Posterior cingulate gyrus (tissue), 11 donors: ENCODE results near the gene NDC80.

Experiments used
- DNase-seq, 10 donors: peaks; one replicate each; pipeline versions ENCODE4 v3.0.0 to v3.0.0-alpha.2; 2020 to 2021; ENCODE audit warnings: mixed read lengths in 3 of 10
- intact Hi-C: fragments of 100-400 bp; cut with DNase I; formaldehyde crosslinking; loops from one replicate; pipeline ENCODE4 v1.15.1; 2023

Gene NDC80

DNA sequence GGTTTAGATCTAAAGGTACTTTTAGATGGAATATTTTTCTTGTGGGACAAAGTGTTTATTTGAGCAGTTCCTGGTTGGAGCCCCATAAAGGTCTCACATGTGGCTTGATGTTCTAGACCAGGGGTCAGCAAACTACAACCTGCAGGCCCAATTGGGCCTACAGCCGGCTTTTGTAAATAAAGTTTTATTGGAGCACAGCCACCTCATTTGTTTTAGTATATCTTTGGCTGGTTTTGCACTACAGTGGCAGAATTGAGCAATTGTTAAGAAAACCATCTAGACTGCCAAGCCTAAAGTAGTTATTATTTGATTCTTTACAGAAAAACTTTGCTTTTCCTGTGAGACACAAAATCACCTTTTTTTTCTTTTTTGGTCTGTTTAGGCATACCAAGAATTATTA lies 41.6 kb downstream of the NDC80 start:
- intact Hi-C loops: no loop called here
- DNase-seq: no peak

DNA sequence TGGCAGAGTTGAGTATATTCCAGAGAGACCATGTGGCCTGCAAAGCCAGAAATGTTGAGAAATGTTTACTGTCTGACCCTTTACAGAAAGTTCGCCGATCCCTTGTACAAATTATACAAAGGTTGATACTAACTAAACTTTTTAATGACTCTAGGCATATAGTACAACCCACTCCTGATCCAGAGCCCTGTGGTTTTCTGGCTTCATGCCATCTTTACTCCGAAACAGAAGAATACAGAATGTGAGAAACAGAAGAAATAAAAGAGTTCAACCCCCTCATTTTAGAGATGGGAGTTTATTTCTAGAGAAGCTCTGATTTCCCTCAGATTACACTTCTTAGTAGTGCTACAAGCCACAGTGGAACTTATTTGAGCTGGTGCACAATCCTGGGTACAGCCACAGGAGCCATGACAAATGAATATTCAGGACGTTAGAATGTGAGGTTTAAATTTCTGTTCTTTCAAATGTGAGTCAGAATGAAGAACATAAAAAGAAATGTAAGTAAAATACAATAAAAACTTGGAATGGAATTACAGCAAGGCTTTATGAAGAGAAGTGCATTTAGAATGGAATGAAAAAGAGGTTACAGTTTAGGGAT lies 46.1 kb downstream of the NDC80 start:
- DNase-seq: no peak
- intact Hi-C loops: no loop called here

DNA sequence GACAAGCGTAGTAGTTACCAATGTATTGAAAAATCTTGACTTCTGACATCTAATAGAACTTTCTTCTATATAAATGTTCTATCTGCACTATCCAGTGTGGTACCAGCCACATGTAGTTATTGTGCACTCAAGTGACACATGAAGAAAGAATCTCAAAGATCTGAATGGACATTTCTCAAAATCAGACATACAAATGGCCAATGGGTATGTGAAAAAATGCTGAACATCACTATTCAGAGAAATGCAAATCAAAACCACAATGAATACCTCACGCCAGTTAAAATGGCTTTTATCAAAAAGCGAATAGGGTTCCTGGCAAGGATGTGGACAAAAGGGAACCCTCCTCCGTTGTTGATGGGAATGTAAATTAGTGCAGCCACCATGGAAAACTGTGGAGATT lies 46.7 kb downstream of the NDC80 start:
- intact Hi-C loops: no loop called here
- no peak for DNase-seq

DNA sequence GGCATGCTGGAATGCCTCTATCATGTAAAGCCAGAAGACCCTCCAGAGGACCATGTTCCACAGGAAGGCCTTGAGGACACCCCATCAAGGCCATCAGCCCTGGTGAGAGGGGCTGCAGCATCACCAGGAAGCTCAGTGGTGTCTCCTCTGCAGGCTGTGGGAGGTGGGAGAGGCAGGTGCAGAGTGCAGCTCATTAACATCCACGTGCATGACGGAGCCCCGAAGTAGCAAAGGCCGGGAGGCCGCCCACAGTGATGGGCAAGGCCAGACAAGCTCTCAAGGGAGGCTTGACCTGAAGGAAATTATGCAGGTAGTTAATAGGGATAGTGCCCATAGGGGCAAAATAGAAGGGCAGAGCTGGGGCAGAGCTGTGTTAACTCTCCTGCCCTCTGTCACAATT lies 53.9 kb downstream of the NDC80 start:
- intact Hi-C loops: no loop called here
- no peak for DNase-seq

DNA sequence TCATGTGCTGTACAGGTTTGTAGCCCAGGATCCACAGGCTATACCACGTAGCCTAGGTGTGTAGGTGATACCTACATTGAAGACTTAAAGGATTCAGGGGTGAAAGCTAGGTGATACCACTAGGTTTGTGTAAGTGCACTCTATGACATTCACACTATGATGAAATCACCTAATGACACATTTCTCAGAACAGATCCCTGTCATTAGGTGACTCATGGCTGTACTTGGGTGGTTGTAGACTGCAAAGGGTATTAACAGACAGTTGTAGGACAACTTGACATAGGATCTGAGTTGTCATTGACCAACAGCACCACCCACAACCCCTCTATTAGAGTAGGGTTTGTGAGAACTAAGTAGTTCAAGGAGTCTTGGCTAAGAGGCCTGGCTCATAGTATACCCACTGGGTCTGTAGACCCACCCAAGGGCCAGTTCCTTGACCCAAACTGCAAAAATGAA lies 56.5 kb downstream of the NDC80 start:
- intact Hi-C loops: no loop called here

DNA sequence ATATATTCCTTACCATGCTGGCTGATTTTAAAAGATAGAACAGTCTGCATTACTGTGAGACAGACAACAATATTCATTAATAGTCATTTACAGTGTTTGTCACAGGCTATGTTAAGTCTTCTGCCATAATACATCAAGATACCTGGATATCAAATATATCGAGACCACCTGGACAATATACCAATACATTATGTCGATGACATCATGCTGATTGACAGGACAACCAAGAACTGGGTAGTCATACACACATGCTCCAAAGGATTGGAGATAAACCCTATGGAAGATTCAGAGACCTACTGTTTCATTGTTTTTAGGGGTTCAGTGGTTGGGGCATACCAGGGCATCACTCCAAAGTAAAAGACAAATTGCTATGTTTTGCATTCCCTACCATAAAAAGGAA lies 57.6 kb downstream of the NDC80 start:
- DNase-seq: no peak
- intact Hi-C loops: no loop called here

More for the DNA sequence above, 56.5 kb downstream of the NDC80 start:
- no peak for DNase-seq

DNA sequence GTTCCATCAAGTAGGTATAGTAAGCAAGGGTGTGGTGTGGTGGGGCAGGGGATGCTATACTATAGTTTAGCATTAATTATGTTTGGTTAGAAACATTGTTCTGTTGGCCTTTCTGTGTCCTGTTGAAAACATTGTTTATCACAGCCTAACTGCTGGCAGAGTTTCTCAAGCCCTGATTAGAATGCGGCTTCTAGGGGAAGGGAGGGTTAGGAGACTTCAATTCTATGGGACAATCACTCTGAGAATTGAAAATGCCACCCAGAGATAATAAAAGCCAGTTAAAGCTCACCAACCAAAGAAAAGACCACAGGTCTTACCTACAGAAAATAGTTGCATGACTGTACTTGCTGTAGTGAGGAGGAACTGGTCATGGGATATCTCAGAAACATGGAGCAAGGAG lies 64.2 kb downstream of the NDC80 start:
- intact Hi-C loops: no loop called here
- no peak for DNase-seq

DNA sequence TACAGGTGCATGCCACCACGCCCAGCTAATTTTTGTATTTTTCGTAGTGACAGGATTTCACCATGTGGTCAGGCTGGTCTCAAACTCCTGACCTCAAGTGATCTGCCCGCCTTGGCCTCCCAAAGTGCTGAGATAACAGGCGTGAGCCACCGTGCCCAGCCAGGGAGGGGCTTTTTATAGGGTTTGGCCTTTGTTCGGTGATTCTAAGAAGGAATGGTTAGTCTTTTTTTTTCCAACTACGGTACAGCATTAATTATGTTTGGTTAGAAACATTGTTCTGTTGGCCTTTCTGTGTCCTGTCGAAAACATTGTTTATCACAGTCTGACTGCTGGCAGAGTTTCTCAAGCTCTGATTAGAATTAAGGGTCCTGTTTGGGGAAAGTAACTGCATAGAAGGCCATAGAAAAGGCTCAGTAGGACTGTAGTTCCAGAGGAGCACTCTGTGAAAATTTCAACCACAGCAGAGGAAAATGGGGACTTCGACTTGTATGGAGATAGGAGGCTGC lies 64.8 kb downstream of the NDC80 start:
- no peak for DNase-seq
- intact Hi-C loops: no loop called here

DNA sequence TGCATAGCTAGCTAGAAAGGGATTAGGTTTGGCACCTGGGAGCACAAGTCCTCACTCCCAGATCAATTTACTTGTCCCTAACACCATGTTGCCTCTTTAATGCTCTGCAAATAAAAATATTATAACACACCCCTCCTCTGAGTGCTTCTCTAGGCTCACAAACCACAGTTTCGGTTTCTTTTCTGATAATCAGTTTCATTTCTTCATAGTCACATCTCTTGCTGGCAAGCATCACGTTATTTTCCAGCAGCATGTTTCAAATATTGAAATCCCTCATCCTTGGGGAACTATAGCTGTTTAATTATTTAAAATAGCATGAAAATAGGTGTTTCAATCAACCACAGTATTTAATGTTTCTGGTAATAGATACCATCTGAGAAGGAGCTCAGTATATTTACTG lies 70.3 kb downstream of the NDC80 start:
- no peak for DNase-seq

DNA sequence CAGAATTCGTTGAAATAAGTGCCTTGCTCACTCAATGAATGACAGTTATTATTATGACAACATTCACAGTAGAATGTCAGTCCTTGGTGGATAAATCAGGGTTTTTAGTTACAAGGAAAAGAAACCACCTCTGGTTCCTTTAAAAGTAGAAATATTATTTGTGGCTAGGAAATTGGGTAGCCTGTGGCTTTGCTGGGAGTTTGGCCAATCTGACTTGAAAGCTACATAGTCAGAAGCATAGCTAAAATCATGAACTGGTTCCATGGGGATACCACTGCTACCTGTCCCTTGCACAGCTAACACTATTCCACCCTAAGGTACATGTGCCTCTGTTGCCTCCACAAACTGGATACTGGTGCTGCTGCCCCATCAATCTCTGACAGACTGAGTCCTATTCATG lies 71.4 kb downstream of the NDC80 start:
- DNase-seq: no peak
- intact Hi-C loops: no loop called here

More for the DNA sequence above, 70.3 kb downstream of the NDC80 start:
- intact Hi-C loops: no loop called here

DNA sequence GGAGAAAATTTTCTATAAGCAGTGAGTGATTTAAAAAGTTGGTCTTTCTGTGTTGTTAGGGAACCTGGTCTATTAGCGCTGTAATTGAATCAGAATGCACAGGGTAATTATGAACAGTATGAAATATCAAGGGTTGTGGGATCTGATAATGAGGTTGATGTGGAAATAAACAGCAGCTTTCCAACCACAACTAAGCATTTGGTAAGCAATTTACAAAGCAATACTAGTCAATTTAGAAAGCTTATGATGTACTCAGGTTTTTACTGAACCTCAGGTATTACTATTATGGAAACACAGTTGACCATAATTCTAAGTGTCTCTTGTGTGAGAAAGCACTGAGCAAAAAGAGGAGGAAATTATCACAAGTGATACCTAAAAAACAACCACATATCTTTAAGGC lies 73.2 kb downstream of the NDC80 start:
- DNase-seq: no peak
- intact Hi-C loops: no loop called here

DNA sequence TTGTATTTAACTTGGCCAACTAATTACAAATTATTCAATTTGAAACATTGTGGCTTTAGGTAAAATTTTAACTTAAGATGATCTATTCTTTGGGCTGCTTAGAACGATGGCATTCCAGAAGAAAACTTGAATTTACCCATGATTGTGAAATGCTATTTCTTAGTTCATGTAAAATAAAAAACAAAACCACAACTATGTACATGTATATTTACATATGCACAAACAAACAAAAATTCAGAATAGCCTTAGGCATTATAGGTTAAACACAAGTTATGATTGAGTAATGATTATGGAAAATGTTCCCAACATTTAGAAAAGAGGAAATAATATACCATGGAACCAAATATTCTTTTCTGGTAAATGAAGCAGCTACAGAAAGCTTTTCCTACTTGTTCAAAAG lies 80.6 kb downstream of the NDC80 start:
- intact Hi-C loops: loop anchor here (10.0 kb wide), 1 partner anchor 363 kb away; the partner anchor contains the start of gene LPIN2
- DNase-seq: no peak

DNA sequence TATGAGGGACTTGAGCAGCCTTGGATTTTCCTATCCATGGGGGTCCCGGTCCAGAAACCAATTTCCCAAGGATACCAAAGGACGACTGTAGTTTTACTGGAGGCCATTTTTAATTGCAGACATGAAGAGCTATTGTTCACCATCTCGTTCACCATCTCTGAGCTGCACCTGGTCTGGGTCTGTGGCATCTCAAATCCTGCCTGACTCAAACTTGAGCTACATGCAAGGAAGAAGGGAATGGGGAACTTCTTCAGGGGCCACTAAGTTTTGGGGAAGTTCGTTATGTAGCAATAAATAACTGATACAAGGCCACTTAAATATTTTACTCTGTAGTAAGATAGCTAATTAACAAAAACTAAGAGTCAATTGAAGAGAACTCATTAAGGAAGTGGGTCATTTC lies 82.1 kb downstream of the NDC80 start:
- intact Hi-C loops: loop anchor here (10.0 kb wide), 1 partner anchor 361 kb away; the partner anchor contains the start of gene LPIN2
- DNase-seq: no peak

DNA sequence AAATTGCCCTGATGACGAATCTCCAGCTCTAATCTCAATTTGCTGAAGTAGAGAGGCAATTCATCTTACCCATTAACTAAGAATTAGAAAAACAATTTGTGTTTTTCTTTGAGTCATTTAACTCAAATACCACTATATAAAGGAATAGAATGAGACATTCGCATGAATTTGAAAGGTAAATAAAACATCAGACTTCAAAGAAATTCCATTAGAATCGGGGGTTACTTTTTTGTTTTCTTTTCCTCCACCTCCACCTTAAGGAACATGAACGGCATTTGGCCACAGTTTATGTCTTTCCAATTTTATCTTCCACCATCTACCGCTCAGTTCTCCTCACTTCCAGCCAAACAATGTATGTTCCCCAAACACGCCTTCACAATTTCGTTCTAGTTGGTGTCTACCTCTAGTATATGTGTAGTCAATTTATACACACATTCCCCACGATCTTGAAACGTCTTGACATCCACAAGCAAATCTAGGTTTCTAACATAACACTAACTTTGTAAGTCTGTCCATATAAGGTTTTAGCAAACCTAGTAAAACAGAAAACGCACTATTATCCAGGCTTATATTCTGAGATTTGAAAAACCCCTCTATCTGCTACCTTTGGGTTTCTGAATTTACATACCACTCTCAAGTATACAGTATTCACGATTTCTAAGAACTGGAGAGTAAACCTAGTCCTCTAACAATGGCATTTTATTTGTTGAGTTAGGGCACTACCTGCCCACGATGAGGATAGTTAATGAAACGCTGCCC lies 83.0 kb downstream of the NDC80 start:
- intact Hi-C loops: loop anchor here (10.0 kb wide), 1 partner anchor 360 kb away; the partner anchor contains the start of gene LPIN2
- DNase-seq: no peak

DNA sequence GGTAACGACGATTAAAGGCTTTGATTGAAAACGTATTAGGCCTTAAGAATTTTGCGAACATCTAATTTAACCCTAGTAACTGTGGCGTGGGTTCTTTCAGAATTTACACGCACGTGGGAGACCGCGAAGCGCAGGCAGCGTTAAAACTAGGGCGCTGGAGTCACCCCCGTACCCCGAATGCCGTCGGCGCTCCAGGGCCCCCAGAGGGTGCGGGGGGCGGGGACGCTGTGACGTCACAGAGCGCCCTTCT lies 83.5 kb downstream of the NDC80 start:
- intact Hi-C loops: loop anchor here (1.0 to 10.0 kb wide), 2 partner anchors 84 to 360 kb away; partner anchors contain the start of genes LPIN2, METTL4 and NDC80
- peak in 4 of 10 donors; percentile 33 to 88 (median 45) for DNase-seq

DNA sequence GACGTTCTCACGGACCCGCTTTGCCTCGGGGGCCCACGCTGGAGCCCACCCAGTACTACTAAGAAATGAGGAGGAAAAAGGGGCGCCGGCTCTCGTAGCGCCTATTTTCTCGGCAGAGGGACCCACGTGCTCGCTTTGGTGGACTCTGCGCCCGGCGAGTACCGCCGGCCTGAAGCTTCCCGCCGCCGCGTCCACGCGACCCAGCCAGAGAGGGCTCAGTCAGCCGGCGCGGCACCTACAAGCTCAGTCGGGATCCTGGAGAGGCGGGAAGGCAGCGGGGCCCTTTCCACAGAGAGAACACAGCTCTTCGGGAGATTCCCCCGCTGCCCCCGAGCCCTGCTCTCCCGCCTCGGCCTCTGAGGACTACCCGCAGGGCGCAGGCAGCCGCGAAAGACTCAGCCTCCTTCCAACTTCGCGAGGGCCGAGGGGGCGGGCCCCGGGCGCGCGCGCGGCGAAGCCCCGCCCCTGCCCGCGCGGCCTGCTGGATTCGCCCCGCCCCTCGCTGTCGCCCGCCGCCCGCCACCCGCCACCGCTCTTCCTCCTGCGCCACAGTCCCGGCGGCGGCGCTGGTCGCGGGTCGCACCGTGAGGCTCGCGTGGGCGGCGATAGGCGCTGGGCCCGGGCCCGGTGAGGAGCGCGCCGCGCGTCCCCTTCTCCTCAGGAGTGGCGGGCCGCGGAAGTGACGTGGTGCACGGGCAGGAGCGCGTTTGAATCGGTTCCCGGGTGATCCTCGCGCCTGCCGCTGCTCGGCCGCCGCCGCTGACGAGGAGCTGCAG lies 84.0 kb downstream of the NDC80 start, which contains the start of gene SMCHD1:
TSS of gene SMCHD1 (plus strand) at position 549 of the 776 bp plus-strand sequence. CDS start 350 bp downstream, outside the sequence.
- DNase-seq: peak; percentile 76 to 98 (median 89)
- intact Hi-C loops: loop anchor here (1.0 to 10.0 kb wide), 2 partner anchors 84 to 359 kb away; partner anchors contain the start of genes LPIN2, METTL4 and NDC80

DNA sequence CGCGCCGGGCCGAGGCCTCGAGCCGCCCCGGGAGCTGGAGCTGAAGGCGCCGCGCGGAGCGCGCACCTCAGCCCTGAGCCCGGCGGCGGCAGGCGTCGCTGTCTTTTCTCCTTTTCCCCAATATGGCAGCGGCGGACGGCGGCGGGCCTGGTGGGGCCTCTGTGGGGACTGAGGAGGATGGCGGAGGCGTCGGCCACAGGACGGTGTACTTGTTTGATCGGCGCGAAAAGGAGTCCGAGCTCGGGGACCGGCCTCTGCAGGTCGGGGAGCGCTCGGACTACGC lies 84.5 kb downstream of the NDC80 start:
- peak in 1 of 10 donors; percentile 25 for DNase-seq
- intact Hi-C loops: loop anchor here (1.0 to 10.0 kb wide), 2 partner anchors 85 to 359 kb away; partner anchors contain the start of genes LPIN2, METTL4 and NDC80

DNA sequence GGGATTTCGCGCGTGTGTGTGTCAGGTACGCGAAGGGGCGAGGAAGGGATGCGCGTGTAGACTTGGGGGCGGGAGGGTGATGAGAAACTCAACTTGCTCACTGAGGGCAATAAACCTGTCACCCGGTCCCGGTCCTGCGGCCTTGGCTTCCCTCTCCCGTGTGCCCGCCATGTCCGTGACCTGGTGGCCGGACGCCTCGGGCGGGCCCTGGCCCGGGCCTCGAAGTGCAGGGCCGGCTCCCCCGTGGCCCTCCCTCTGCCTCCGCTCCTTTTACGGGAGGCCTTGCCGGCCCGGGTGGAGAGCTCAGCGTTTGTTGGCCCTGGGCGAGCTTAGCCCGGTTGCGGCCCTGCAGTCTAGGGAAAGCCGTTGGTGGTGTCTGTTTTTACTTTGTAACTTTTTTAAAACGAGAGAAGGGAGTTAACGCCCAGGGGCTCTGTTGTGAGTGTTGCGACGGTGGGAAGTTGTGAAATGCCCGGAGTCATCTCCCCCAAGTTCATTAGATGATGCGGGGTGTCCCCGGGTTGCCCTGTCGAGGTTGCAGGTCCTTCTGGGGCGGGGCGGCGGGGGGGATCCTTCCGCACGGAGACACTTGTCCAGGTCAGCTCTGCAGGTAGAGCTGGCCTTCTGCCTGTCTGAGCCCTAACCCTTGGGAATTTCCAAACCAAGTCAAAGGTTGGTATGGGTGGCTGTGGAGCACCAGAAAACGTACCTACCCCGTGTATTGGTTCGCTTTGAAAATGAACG lies 85.1 kb downstream of the NDC80 start:
- intact Hi-C loops: loop anchor here (10.0 kb wide), 1 partner anchor 358 kb away; the partner anchor contains the start of gene LPIN2
- peak in 3 of 10 donors; percentile 15 to 29 (median 20) for DNase-seq

DNA sequence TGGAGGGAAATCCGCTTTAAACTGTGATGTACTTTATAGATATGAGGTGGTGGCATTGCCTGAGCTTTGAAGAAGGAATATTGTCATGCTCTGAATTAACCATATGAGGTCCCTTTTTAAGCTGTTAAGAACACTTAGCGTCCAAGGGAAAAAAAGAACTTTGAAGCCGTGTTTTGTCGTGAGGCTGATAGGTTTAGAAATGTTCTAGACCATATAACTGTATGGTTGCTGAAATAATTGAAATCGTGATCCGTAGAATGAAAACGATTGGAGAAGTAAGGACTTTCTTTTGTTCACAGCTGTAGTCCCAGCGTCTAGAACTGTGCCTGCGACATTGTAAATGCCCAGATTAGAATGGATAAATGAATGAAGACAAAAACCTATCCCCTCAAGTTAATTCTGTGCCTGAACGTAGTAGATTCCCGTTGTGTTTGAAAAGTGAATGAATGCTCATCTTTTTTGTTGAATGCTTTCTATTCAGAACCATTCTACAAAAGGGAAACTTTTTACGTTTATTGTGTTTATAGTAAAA lies 85.7 kb downstream of the NDC80 start:
- intact Hi-C loops: loop anchor here (10.0 kb wide), 1 partner anchor 358 kb away; the partner anchor contains the start of gene LPIN2
- DNase-seq: no peak
